CD4-positive, alpha-beta memory T cell (primary cell): ENCODE results near the gene ZMAT5. TPM values are rescaled to one million over a fixed set of nuclear protein-coding genes. Genes with fewer than 3 reads are reported as not detected.

Experiments
- CTCF ChIA-PET: fragments of 350-600 bp; sonication (Branson Sonifier 250); formaldehyde crosslinking; loops from one replicate; lab custom pipeline; 2021; ENCODE audit warnings: inconsistent platforms; ENCODE audit not compliant: partially characterized antibody; lab: Charles Lee
- POLR2A ChIA-PET: fragments of 350-600 bp; sonication (Branson Sonifier 250); formaldehyde crosslinking; loops from one replicate; lab custom pipeline; 2021; ENCODE audit not compliant: partially characterized antibody; lab: Charles Lee
- DNase-seq, 5 donors: peaks; one replicate each; pipeline versions ENCODE4 v3.0.0 to v3.0.0-alpha.2; 2020 to 2022; ENCODE audit warnings: mixed read lengths in 1 of 5
- H3K27ac ChIP-seq: one replicate; pipeline ENCODE4 v1.7.0; 2013; ENCODE audit warnings: low read depth, low read length
- H3K27me3 ChIP-seq: 2 replicates; pipeline ENCODE4 v1.7.0; 2013; ENCODE audit warnings: mild to moderate bottlenecking, low read length, moderate library complexity; ENCODE audit not compliant: insufficient read depth
- H3K36me3 ChIP-seq: 2 replicates; pipeline ENCODE4 v1.7.0; 2013; ENCODE audit warnings: mild to moderate bottlenecking, low read length, moderate library complexity; ENCODE audit not compliant: insufficient read depth
- H3K4me1 ChIP-seq: 2 replicates; pipeline ENCODE4 v1.7.0; 2013; ENCODE audit warnings: mild to moderate bottlenecking, low read length, moderate library complexity; ENCODE audit not compliant: insufficient read depth
- H3K4me3 ChIP-seq, 2 donors: one replicate each; pipeline ENCODE4 v1.7.0; 2013; ENCODE audit warnings: low read length in 2 of 2, mild to moderate bottlenecking in 1 of 2
- H3K9me3 ChIP-seq, 2 donors: one replicate each; pipeline ENCODE4 v1.7.0; 2013; ENCODE audit warnings: low read length in 2 of 2, control low read depth in 1 of 2; ENCODE audit not compliant: control insufficient read depth in 1 of 2
- H3K27ac Mint-ChIP-seq, 7 donors: one replicate each; pipeline ENCODE4 v1.8.0; 2020 to 2021; ENCODE audit warnings: mixed read lengths in 7 of 7, mild to moderate bottlenecking in 6 of 7, inconsistent platforms in 3 of 7, moderate library complexity in 3 of 7
- H3K27me3 Mint-ChIP-seq, 2 donors: one replicate each; pipeline ENCODE4 v1.8.0; 2020 to 2021; ENCODE audit warnings: mixed read lengths in 2 of 2
- H3K36me3 Mint-ChIP-seq, 2 donors: one replicate each; pipeline ENCODE4 v1.8.0; 2020 to 2021; ENCODE audit warnings: mixed read lengths in 2 of 2, inconsistent platforms in 1 of 2, mild to moderate bottlenecking in 1 of 2
- H3K4me1 Mint-ChIP-seq, 4 donors: one replicate each; pipeline ENCODE4 v1.8.0; 2020 to 2021; ENCODE audit warnings: mixed read lengths in 4 of 4, mild to moderate bottlenecking in 1 of 4
- H3K4me3 Mint-ChIP-seq, 8 donors: one replicate each; pipeline ENCODE4 v1.8.0; 2020 to 2021; ENCODE audit warnings: mixed read lengths in 8 of 8, mild to moderate bottlenecking in 7 of 8, moderate library complexity in 6 of 8, inconsistent platforms in 3 of 8
- H3K9me3 Mint-ChIP-seq, 8 donors: one replicate each; pipeline ENCODE4 v1.8.0; 2020 to 2021; ENCODE audit warnings: mixed read lengths in 8 of 8, mild to moderate bottlenecking in 5 of 8, inconsistent platforms in 3 of 8, moderate library complexity in 1 of 8
- intact Hi-C: fragments of 100-400 bp; cut with micrococcal nuclease; formaldehyde crosslinking; loops from one replicate; pipeline ENCODE4 v1.15.1; 2023
- polyA plus RNA-seq, 2 donors: library from polyadenylated mRNA; unstranded; fragments of 300-500 nt; fragmentation: Illumina TruSeq; gene quantifications; one replicate each; pipeline ENCODE4 v1.2.3, GENCODE V29; 2021
- total RNA-seq, 2 experiments: library from RNA; stranded (reverse); gene quantifications; one replicate each; pipeline ENCODE4 v1.2.3, GENCODE V29; 2021

Gene ZMAT5
- total and polyA plus RNA-seq, 4 experiments from 2014 or later = 16.3 to 67.7 (median 31.3) TPM

DNA sequence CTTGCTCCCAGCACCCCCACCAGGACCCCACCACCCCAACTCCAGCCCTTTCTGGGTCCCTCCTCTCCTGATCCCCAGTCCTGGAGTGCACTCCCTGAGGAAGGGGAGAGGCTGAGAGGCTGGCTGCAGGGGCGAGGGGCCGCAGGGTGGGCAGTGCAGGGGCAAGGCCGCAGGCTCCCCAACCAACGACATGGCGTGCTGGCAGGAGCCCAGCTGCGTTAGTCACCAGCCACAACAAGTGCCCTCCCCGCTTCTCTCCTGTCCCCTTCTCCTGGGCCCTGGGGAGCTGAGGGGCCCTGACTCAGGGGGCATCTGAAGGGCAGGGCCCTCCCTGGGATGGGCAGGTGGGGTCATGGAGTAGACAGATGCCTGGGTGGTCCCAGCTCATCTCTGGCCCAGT is 44.7 kb downstream of the ZMAT5 start:
- Mint-ChIP-seq H3K4me1 (peaks cover 0 to 6% (median 3%) of the 10 kb centered on the region in 4 donors), H3K4me3 (no peak overlapping the region), H3K27me3 (peaks cover 18 to 25% of the 10 kb centered on the region in 2 donors), H3K36me3 (no peaks in the 10 kb centered on the region), H3K27ac (no peak overlapping the region), H3K9me3 (no peaks in the 10 kb centered on the region)
- no peaks in the 10 kb centered on the region for H3K36me3 ChIP-seq
- intact Hi-C loops = no loop called here
- no peak for DNase-seq
- ChIA-PET POLR2A (no interaction called here), CTCF (no interaction called here)
- no peak overlapping the region for H3K4me3 ChIP-seq
- no peaks in the 10 kb centered on the region for H3K9me3 ChIP-seq
- no peak overlapping the region for H3K27ac ChIP-seq
- no peaks in the 10 kb centered on the region for H3K4me1 ChIP-seq
- H3K27me3 ChIP-seq = peaks cover 10% of the 10 kb centered on the region

DNA sequence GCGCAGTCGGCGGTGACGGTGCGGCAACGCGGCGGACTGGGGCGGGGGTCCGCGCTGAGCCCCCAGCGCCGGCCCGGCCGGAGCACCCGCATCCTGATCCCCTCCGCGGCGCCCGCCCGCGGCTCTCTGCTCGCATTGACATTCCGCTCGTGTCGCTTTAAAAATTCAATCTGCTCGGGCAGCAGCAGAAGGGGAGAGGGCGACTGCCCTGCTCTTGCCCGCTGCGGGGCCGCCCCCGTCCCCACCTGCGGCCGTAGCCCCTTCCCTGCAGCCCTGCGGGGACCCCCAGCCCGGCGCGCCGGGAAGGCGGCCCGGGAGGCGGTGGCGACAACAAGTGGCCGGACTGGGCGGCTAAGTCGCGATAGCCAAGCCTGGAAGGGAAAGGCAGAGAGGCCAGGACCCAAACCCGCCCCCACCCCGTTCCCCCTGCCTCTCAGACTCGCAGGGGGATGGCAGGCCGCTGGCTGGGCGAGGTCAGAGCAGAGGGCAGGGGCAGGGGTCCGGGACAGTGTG is 45.9 kb downstream of the ZMAT5 start:
- Mint-ChIP-seq H3K9me3 (no peaks in the 10 kb centered on the region), H3K4me1 (peaks cover 0 to 6% (median 3%) of the 10 kb centered on the region in 4 donors), H3K27ac (no peak overlapping the region), H3K4me3 (no peak overlapping the region), H3K27me3 (peaks cover 28 to 38% of the 10 kb centered on the region in 2 donors), H3K36me3 (no peaks in the 10 kb centered on the region)
- Histone ChIP-seq H3K4me1 (no peaks in the 10 kb centered on the region), H3K36me3 (no peaks in the 10 kb centered on the region), H3K9me3 (no peaks in the 10 kb centered on the region), H3K27me3 (peaks cover 10% of the 10 kb centered on the region), H3K4me3 (no peak overlapping the region), H3K27ac (no peak overlapping the region)
- peak in 1 of 5 donors; percentile 19 for DNase-seq
- ChIA-PET POLR2A (no interaction called here), CTCF (no interaction called here)
- intact Hi-C loops = no loop called here

DNA sequence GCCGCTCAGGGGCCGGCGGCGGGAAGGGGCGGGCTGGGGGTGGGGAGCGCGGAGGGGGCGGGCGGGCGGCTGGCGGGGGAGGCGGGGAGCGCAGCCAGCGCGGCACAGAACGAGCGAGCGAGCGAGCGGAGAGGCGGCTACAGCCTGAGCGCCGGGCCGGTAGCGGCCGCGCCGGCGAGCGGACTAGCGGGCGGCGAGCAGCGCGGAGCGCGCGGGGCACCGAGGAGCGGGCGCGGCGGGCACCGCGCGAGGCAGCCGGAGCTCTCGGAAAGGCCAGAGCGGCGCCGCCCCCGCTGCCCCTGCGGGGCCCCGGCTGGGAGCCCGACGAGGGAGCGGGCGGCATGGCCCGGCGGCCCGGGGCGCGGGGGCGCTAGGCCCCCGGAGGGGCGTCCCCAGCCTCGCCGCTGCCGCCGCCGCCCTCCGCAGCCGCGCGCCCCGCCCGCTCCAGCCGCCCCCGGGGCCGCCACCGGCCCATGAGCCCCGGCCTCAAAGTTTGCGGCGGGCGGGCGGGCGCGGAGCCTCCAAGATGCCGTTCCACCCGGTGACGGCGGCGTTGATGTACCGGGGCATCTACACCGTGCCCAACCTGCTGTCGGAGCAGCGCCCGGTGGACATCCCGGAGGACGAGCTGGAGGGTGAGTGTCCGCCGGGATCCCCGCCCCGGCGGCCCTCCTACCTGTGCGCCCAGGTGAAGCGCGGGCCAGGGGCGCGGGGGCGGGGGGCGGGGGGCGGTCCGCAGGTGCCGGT is 46.7 kb downstream of the ZMAT5 start, which contains the start of gene CABP7:
TSS of gene CABP7 (plus strand) at position 105 of the 747 bp plus-strand sequence. CDS start at position 527, 422 bp downstream.
- Histone ChIP-seq H3K36me3 (no peaks in the 10 kb centered on the region), H3K9me3 (no peaks in the 10 kb centered on the region), H3K27me3 (peaks cover 10% of the 10 kb centered on the region), H3K27ac (no peak within 1 kb of the TSS), H3K4me1 (no peaks in the 10 kb centered on the region), H3K4me3 (no peak within 1 kb of the TSS)
- Mint-ChIP-seq H3K4me1 (peaks cover 0 to 6% (median 3%) of the 10 kb centered on the region in 4 donors), H3K9me3 (no peaks in the 10 kb centered on the region), H3K27me3 (peaks cover 28 to 38% of the 10 kb centered on the region in 2 donors), H3K27ac (no peak within 1 kb of the TSS), H3K36me3 (no peaks in the 10 kb centered on the region), H3K4me3 (peak within 1 kb of the TSS in 2 of 8 donors; percentile 57 to 60)
- ChIA-PET POLR2A (no interaction called here), CTCF (no interaction called here)
- peak in 1 of 5 donors; percentile 11 for DNase-seq
- intact Hi-C loops = no loop called here

DNA sequence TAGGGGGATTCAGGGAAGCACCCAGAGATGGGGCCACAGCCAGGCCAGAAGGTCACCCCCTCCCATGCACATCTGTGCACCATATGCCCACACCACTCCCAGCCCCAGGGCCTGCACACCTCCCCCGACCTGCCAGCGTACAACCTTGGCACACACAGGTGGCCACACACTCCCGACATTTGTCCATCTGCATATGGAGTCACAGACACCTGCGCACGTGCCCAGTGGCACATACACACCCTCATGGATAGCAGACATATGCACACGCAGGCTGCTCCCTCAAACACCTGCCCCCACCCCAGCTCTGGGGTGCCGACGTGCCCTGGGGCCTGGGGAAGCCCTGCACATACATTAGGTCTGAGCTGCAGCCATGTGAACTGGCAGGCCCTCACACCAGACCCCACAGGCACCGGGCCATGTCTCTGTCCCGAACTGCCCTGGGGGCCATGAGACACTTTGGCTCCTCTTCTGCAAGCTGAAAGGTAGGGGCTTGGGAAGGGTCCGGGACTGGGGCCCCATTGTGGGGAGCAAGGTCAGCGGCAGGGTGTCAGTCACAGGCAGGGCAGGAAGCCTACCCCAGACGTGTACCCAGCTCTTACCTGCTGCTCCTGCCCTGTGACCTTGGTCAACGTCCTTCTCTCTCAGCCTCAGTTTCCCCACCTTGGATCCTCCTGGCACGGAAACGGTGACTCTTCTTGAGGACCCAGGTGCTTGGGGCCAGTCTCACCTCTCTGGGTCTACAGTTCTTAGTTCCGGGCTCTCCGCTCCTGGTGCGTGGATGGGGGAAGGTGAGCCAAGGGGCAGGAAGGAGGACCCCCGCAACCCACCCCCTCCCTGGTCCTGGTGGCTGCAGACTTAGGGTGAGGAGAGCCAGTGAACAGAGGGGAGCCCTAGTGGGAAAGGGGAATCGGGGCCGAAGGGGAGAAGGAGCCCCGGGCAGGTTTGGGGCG is 47.6 kb downstream of the ZMAT5 start:
- intact Hi-C loops = no loop called here
- Mint-ChIP-seq H3K27ac (no peak overlapping the region), H3K27me3 (peaks cover 30 to 41% of the 10 kb centered on the region in 2 donors), H3K4me1 (peaks cover 0 to 6% (median 3%) of the 10 kb centered on the region in 4 donors), H3K4me3 (peak overlapping the region in 2 of 8 donors; percentile 52 to 60), H3K36me3 (no peaks in the 10 kb centered on the region), H3K9me3 (no peaks in the 10 kb centered on the region)
- H3K36me3 ChIP-seq = no peaks in the 10 kb centered on the region
- no peak overlapping the region for H3K27ac ChIP-seq
- CTCF ChIA-PET = no interaction called here
- H3K27me3 ChIP-seq = peaks cover 10% of the 10 kb centered on the region
- DNase-seq = peak in 1 of 5 donors; percentile 14
- H3K4me3 ChIP-seq = no peak overlapping the region
- H3K9me3 ChIP-seq = no peaks in the 10 kb centered on the region
- no peaks in the 10 kb centered on the region for H3K4me1 ChIP-seq
- POLR2A ChIA-PET = no interaction called here

DNA sequence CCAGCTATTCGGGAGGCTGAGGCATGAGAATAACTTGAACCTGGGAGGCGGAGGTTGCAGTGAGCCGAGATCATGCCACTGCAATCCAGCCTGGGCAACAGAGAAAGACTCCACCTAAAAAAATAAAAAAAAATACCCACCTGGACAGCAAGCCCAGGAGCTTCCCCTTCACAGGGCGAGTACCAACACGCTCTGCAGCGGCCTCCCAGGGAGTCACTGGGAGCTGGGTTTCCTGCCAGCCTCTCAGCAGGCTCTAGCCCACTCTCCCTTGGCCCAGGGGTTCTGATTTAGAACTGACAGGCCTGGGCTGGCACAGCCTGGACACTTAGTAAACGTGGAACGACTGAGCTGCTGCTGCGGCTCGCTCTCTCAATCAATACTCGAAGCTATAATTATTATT is 49.0 kb downstream of the ZMAT5 start:
- no peaks in the 10 kb centered on the region for H3K4me1 ChIP-seq
- H3K27ac Mint-ChIP-seq = no peak overlapping the region
- no peak overlapping the region for H3K27ac ChIP-seq
- no peaks in the 10 kb centered on the region for H3K9me3 ChIP-seq
- no peaks in the 10 kb centered on the region for H3K36me3 ChIP-seq
- ChIA-PET POLR2A (no interaction called here), CTCF (no interaction called here)
- H3K4me3 Mint-ChIP-seq = no peak overlapping the region
- no peaks in the 10 kb centered on the region for H3K36me3 Mint-ChIP-seq
- intact Hi-C loops = no loop called here
- no peak overlapping the region for H3K4me3 ChIP-seq
- H3K27me3 ChIP-seq = peaks cover 10% of the 10 kb centered on the region
- H3K27me3 Mint-ChIP-seq = peaks cover 30 to 41% of the 10 kb centered on the region in 2 donors
- no peaks in the 10 kb centered on the region for H3K9me3 Mint-ChIP-seq
- peaks cover 0 to 6% (median 3%) of the 10 kb centered on the region in 4 donors for H3K4me1 Mint-ChIP-seq
- DNase-seq = no peak

DNA sequence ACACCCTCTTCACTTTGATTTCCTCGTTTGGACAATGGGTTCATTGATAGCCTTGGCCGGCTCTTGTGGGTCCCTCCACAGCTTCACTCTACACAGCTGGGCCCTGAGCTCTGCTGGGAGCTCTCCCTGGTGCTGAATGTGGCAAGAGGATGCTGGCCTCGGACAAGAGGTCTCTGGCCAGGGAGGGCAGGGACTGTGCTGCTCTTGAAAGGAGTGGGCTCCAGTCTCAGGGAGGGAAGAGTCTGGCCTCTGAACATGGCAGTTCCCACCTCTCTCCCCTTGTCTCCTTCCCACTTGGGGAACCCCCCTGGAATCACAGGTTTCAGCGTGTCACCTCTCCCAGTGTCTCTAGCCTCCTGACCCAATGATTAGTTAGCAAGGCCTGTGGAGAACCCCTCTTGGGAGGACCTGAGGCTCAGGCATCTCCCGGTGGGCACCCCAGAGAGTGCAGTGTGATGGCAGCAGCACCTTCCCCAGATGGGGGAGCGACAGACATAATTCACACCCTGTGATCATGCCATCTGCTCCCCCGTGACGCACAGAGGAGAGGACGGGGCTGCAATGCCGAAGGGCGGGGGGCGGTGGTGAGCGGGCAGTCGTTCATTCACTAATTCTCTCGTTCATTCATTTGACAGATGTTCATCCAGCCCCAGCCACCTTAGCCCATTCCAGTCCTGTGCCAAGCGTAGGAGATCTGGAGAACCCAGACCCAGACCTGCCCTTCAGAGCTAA is 49.8 kb downstream of the ZMAT5 start:
- Histone ChIP-seq H3K4me1 (no peaks in the 10 kb centered on the region), H3K27me3 (peaks cover 10% of the 10 kb centered on the region), H3K9me3 (no peaks in the 10 kb centered on the region), H3K36me3 (no peaks in the 10 kb centered on the region), H3K4me3 (no peak overlapping the region), H3K27ac (no peak overlapping the region)
- no peak for DNase-seq
- intact Hi-C loops = no loop called here
- Mint-ChIP-seq H3K9me3 (no peaks in the 10 kb centered on the region), H3K4me1 (peaks cover 0 to 6% (median 3%) of the 10 kb centered on the region in 4 donors), H3K36me3 (no peaks in the 10 kb centered on the region), H3K27me3 (peaks cover 30 to 48% of the 10 kb centered on the region in 2 donors), H3K27ac (no peak overlapping the region), H3K4me3 (no peak overlapping the region)
- POLR2A ChIA-PET = no interaction called here
- CTCF ChIA-PET = no interaction called here
